Endothelial cell of umbilical vein (primary cell): ENCODE data around the gene GMEB2. TPM values are rescaled to one million over a fixed set of nuclear protein-coding genes. Genes with fewer than 3 reads are reported as not detected.

Source experiments
- BruUV-seq: library from RNA; stranded (reverse); fragments of 400-500 nt; replicated peaks from 2 replicates; lab custom pipeline; 2021; lab: Mats Ljungman, UMichigan
- CTCF ChIA-PET: fragments of 300-600, 350-600 bp; sonication (Branson Sonifier 250); formaldehyde crosslinking; loops from one replicate; lab custom pipeline; 2021; ENCODE audit warnings: antibody characterized with exemption, inconsistent platforms; lab: Charles Lee
- POLR2A ChIA-PET: fragments of 300-600, 350-600 bp; sonication (Branson Sonifier 250); formaldehyde crosslinking; loops from one replicate; lab custom pipeline; 2021; ENCODE audit warnings: antibody characterized with exemption, inconsistent platforms; lab: Charles Lee
- DNase-seq: peaks from one replicate; pipeline ENCODE4 v3.0.0-alpha.2; 2011; ENCODE audit warnings: low read depth, low spot score
- FAIRE-seq: peaks from 2 replicates; lab custom pipeline; 2011; peaks lifted over from hg19 to GRCh38; lab: Jason Lieb, UNC
- H2AFZ ChIP-seq: 2 replicates; pipeline ENCODE4 v1.6.0; 2012; ENCODE audit warnings: low read depth, low read length, control low read depth, inconsistent platforms
- H3K27ac ChIP-seq: 2 replicates; pipeline ENCODE4 v1.5.1; 2011; ENCODE audit warnings: low read depth, mild to moderate bottlenecking, control low read depth, low read length, moderate library complexity; ENCODE audit not compliant: insufficient read depth
- H3K27me3 ChIP-seq, 2 experiments: 2 replicates each; pipeline versions ENCODE4 v1.6.0 to v1.6.1; 2011; ENCODE audit warnings: low read length in 2 of 2, mixed read lengths in 1 of 2; ENCODE audit not compliant: control insufficient read depth in 2 of 2, insufficient read depth in 2 of 2
- H3K36me3 ChIP-seq, 2 experiments: 2 replicates in 1 of 2; 3 replicates in 1 of 2; pipeline ENCODE4 v1.5.1; 2011; ENCODE audit warnings: low read length in 2 of 2, mild to moderate bottlenecking in 1 of 2, moderate library complexity in 1 of 2; ENCODE audit not compliant: control insufficient read depth in 2 of 2, insufficient read depth in 2 of 2; ENCODE audit errors: extremely low read depth in 1 of 2
- H3K4me1 ChIP-seq: 3 replicates; pipeline ENCODE4 v1.5.1; 2011; ENCODE audit warnings: mild to moderate bottlenecking, low read length; ENCODE audit not compliant: control insufficient read depth, insufficient read depth; ENCODE audit errors: extremely low read depth
- H3K4me2 ChIP-seq: 2 replicates; pipeline ENCODE4 v1.6.1; 2011; ENCODE audit warnings: low read length, control low read depth, mixed read lengths; ENCODE audit not compliant: insufficient read depth
- H3K4me3 ChIP-seq, 3 experiments: fragments of 200-600 bp in 1 of 3; sonication (generic), shearing (Covaris generic) in 1 of 3; replicated peaks in 1 of 3; 2 replicates each; pipeline ENCODE4 v1.5.1; 2011 to 2016; ENCODE audit warnings: control low read depth in 3 of 3, low read length in 3 of 3, mild to moderate bottlenecking in 2 of 3, inconsistent platforms in 1 of 3, low read depth in 1 of 3, moderate library complexity in 1 of 3; ENCODE audit not compliant: insufficient read depth in 1 of 3
- H3K79me2 ChIP-seq: 2 replicates; pipeline ENCODE4 v1.6.0; 2012; ENCODE audit warnings: low read length, inconsistent platforms; ENCODE audit not compliant: control insufficient read depth, insufficient read depth
- H3K9ac ChIP-seq: replicated peaks from 2 replicates; pipeline ENCODE3; 2011; ENCODE audit warnings: low read length, control low read depth; ENCODE audit not compliant: insufficient read depth; ENCODE audit errors: extremely low read depth
- H3K9me1 ChIP-seq: replicated peaks from 3 replicates; pipeline ENCODE4 v1.6.0; 2011; ENCODE audit warnings: mild to moderate bottlenecking, low read length; ENCODE audit not compliant: control insufficient read depth, insufficient read depth; ENCODE audit errors: extremely low read depth
- H3K9me3 ChIP-seq: replicated peaks from 2 replicates; pipeline ENCODE4 v1.5.1; 2012; ENCODE audit warnings: low read length, inconsistent platforms; ENCODE audit not compliant: control insufficient read depth, insufficient read depth
- H4K20me1 ChIP-seq: replicated peaks from 2 replicates; pipeline ENCODE3; 2011; ENCODE audit warnings: mild to moderate bottlenecking, low read length; ENCODE audit not compliant: control insufficient read depth, insufficient read depth; ENCODE audit errors: extremely low read depth
- EZH2 ChIP-seq: IDR thresholded peaks from 2 replicates; pipeline ENCODE4 v1.6.1; 2012; ENCODE audit warnings: borderline replicate concordance, low read depth, mild to moderate bottlenecking, moderate library complexity, low read length, inconsistent platforms; ENCODE audit not compliant: severe bottlenecking
- FOS ChIP-seq: IDR thresholded peaks from 2 replicates; pipeline ENCODE4 v1.6.1; 2011; ENCODE audit warnings: mild to moderate bottlenecking, low read length, moderate library complexity, borderline replicate concordance; ENCODE audit not compliant: insufficient read depth
- GATA2 ChIP-seq: IDR thresholded peaks from 2 replicates; pipeline ENCODE4 v1.7.0; 2011; ENCODE audit warnings: low read depth, mild to moderate bottlenecking, moderate library complexity, mixed read lengths, low read length; ENCODE audit not compliant: insufficient read length, insufficient read depth
- JUN ChIP-seq: IDR thresholded peaks from 2 replicates; pipeline ENCODE4 v1.6.1; 2011; ENCODE audit warnings: borderline replicate concordance, low read depth; ENCODE audit not compliant: insufficient read length, insufficient read depth
- MAX ChIP-seq: IDR thresholded peaks from 2 replicates; pipeline ENCODE4 v1.6.1; 2011; ENCODE audit not compliant: insufficient read depth, insufficient read length
- MYC ChIP-seq: IDR thresholded peaks from one replicate; pipeline ENCODE4 v1.6.1; 2011; ENCODE audit warnings: mild to moderate bottlenecking, low read depth, low read length
- POLR2A ChIP-seq: IDR thresholded peaks from 2 replicates; pipeline ENCODE4 v1.6.1; 2012; ENCODE audit warnings: low read depth, mild to moderate bottlenecking, control low read depth, low read length
- POLR2AphosphoS5 ChIP-seq: IDR thresholded peaks from 2 replicates; pipeline ENCODE4 v1.6.1; 2012; ENCODE audit warnings: low read depth, mild to moderate bottlenecking, control low read depth, low read length, moderate library complexity; ENCODE audit not compliant: insufficient read depth
- dilution Hi-C: fragments of 300-500 bp; cut with MboI; formaldehyde crosslinking; loops from one replicate; pipeline ENCODE4 v1.15.0; 2019; ENCODE audit warnings: low sequenced_read_pairs; ENCODE audit not compliant: extremely low pct_ligation_motif_present
- intact Hi-C: fragments of 100-400 bp; cut with micrococcal nuclease; formaldehyde crosslinking; loops from one replicate; pipeline ENCODE4 v1.10.0; 2022
- polyA plus RNA-seq, 4 experiments: library from polyadenylated mRNA; depleted of rRNA in 3 of 4; stranded (reverse) in 3 of 4; unstranded in 1 of 4; fragments of >200 nt; gene quantifications; 2 replicates each; pipeline versions ENCODE4 v1.2.1 to v1.2.3, GENCODE V29; 2011 to 2012; ENCODE audit warnings: missing spikeins in 1 of 4
- total RNA-seq: library from RNA; stranded (reverse); gene quantifications from 2 replicates; pipeline ENCODE4 v1.2.3, GENCODE V29; 2021
- TF ChIP-seq, protein P1 (sequence below), 2 donors: IDR thresholded peaks; 1 replicate in 1 of 2; 2 replicates in 1 of 2; pipeline ENCODE4 v1.5.1; 2011; ENCODE audit warnings: low read length in 2 of 2, mild to moderate bottlenecking in 2 of 2, moderate library complexity in 2 of 2, control low read depth in 1 of 2, inconsistent platforms in 1 of 2, low read depth in 1 of 2; ENCODE audit not compliant: insufficient read depth in 1 of 2; ENCODE audit errors: extremely low read depth in 1 of 2

GMEB2 gene
- total and polyA plus RNA-seq, 2 donors (not counting 3 experiments of a cell fraction or from before 2014, with no cell fraction given), result 12.7 to 14.1 TPM

DNA sequence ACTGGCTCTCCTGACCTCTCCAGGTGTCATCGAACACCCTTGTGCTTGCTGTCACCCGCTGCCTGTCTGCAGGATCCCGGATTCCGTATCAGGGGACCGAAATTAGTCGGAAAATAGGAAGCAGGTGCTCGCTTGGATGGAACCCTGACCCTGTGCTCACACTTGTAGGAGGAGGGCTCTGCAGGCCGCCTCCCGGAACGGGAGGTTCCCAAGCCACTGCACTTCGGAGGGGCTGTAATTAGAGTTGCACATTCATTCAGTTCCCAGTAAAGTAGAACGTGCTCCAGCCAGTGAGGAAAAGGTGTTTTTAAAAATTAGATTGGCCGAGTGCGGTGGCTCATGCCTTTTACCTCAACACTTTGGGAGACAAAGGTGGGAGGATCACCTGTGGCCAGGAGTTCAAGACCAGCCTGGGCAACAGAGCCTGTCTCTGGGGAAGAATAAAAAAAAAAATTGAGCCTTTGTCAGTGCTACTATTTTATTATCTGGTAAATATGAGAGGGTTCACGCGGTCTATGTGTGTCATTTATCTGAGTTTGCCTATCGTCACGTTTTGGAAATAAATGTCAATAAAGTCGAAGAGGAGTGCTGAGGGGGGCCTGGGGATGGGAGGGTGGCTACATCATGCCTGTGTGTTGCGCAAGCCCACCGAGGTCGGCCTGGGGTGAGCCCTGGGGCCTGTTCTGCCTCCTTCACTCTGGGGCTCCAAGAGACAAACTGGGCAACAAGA is 1.5 kb upstream of the GMEB2 start:
- Histone ChIP-seq H3K9me3 (no peaks in the 10 kb centered on the region), H4K20me1 (no peaks in the 10 kb centered on the region), H3K36me3 (no peaks in the 10 kb centered on the region), H3K4me3 (peak overlapping the region; percentile 82 to 100 (median 88)), H3K4me1 (peaks cover 16% of the 10 kb centered on the region), H3K27me3 (no peaks in the 10 kb centered on the region), H3K79me2 (peaks cover 32% of the 10 kb centered on the region), H3K9ac (peak overlapping the region; percentile 88), H2AFZ (peak overlapping the region; percentile 37), H3K9me1 (no peaks in the 10 kb centered on the region), H3K4me2 (peak overlapping the region; percentile 95), H3K27ac (peak overlapping the region; percentile 13)
- POLR2A ChIA-PET, result no interaction called here
- dilution Hi-C loops, result no loop called here
- TSS peak; percentile 51 for BruUV-seq
- intact Hi-C loops, result loop anchor here (1.0 to 5.0 kb wide), 5 partner anchors 11 to 79 kb away; partner anchors contain the start of genes ARFRP1, HELZ2, RTEL1 and ZGPAT
- CTCF ChIA-PET, result interaction anchor here (0.6 to 1.0 kb wide), 2 partner anchors 13 to 329 kb away, joined by 3 read pairs; no protein-coding TSS in a partner anchor
- TF ChIP-seq, protein P1, sequence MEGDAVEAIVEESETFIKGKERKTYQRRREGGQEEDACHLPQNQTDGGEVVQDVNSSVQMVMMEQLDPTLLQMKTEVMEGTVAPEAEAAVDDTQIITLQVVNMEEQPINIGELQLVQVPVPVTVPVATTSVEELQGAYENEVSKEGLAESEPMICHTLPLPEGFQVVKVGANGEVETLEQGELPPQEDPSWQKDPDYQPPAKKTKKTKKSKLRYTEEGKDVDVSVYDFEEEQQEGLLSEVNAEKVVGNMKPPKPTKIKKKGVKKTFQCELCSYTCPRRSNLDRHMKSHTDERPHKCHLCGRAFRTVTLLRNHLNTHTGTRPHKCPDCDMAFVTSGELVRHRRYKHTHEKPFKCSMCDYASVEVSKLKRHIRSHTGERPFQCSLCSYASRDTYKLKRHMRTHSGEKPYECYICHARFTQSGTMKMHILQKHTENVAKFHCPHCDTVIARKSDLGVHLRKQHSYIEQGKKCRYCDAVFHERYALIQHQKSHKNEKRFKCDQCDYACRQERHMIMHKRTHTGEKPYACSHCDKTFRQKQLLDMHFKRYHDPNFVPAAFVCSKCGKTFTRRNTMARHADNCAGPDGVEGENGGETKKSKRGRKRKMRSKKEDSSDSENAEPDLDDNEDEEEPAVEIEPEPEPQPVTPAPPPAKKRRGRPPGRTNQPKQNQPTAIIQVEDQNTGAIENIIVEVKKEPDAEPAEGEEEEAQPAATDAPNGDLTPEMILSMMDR (IDR thresholded peaks at IDR 0.05; ENCODE audit: extremely low read depth in 1 of 2, insufficient read depth in 1 of 2, low read depth in 1 of 2, low read length in 2 of 2), result no peak
- TF ChIP-seq MYC, result peak; percentile 32
- DNase-seq, result peak; percentile 83
- peak; percentile 89 for FAIRE-seq

GRCh38 chr20:63627751-63628245 is 897 bp upstream of the GMEB2 start:
- POLR2A ChIA-PET, result interaction anchor here (1.4 kb wide), 1 partner anchor 54 kb away, joined by 10 read pairs; the partner anchor contains the start of gene HELZ2

More at GRCh38 chr20:63627751-63628245, 897 bp upstream of the GMEB2 start:
- no TSS peak for BruUV-seq
- no peaks in the 10 kb centered on the region for H3K27me3 ChIP-seq
- H3K9ac ChIP-seq, result peak overlapping the region; percentile 88
- no peaks in the 10 kb centered on the region for H3K36me3 ChIP-seq
- peak overlapping the region; percentile 26 for H2AFZ ChIP-seq
- no peaks in the 10 kb centered on the region for H3K9me3 ChIP-seq
- CTCF ChIA-PET, result interaction anchor here (0.6 to 1.1 kb wide), 2 partner anchors 90 to 330 kb away, joined by 3 read pairs; no protein-coding TSS in a partner anchor
- no peak for DNase-seq
- peaks cover 16% of the 10 kb centered on the region for H3K4me1 ChIP-seq
- H3K79me2 ChIP-seq, result peaks cover 34% of the 10 kb centered on the region
- H3K4me3 ChIP-seq, result peak overlapping the region; percentile 82 to 100 (median 88)
- TF ChIP-seq, protein P1 (IDR thresholded peaks at IDR 0.05; ENCODE audit: extremely low read depth in 1 of 2, insufficient read depth in 1 of 2, low read depth in 1 of 2, low read length in 2 of 2), result no peak
- TF ChIP-seq MYC (no peak), FOS (no peak), EZH2 (no peak), JUN (no peak), POLR2AphosphoS5 (no peak), GATA2 (no peak), POLR2A (no peak), MAX (no peak)
- no peaks in the 10 kb centered on the region for H4K20me1 ChIP-seq
- no peaks in the 10 kb centered on the region for H3K9me1 ChIP-seq
- intact Hi-C loops (loop anchor here (1.0 to 5.0 kb wide), 7 partner anchors 12 to 113 kb away; partner anchors contain the start of genes ARFRP1, HELZ2, RTEL1 and ZGPAT), dilution Hi-C loops (no loop called here)
- peak overlapping the region; percentile 51 for H3K27ac ChIP-seq
- no peak for FAIRE-seq
- H3K4me2 ChIP-seq, result peak overlapping the region; percentile 95
